NOMO-1 treated with DMSO at 0.1 percent for 48 hours (cell line): ENCODE data around the gene BTN1A1.

Experiments used
- DNase-seq: peaks from one replicate; lab custom pipeline; 2025; ENCODE audit not compliant: unreplicated experiment; lab: John Stamatoyannopoulos, UW

Gene BTN1A1

DNA sequence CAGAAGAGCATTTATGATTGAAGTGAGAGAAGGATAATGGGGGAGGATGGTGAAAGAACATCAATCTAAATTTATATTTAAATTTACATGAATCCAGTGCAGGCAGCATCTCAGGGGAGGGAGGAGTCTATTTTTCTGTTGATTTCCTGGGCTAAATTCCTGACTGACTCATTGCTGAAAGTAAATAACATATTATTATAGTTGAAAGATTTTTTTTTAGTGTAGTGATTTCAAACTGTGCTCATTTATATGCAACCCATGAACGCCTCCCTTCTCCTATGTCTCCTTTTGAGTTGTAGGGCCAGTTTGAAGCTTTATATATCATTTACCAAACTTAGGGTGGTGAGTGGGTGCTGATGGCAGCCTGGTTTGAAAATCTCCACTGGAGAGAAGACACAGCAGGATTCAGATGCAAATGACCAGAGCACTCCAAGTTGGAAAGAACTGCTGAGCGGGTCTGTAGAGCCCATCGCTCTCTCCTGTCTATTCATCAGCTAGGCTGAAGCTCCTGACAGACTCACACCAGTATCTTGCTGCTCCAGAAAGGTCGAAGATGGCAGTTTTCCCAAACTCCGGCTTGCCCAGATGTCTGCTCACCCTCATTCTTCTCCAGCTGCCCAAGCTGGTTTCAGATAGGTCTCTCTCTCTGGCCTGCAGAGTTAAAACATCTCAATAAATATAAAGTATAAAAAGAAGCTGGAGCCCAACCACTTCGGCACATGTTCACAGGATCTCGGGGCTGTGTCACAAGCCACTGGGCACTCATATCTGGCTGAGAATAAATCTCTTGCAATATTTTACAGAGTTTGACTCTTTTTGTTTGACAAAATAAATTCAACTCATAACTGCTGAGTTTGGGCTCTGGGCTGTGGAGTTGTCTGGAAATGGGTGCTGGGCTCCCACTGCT, 24.0 kb upstream of the BTN1A1 start:
- DNase-seq: no peak

DNA sequence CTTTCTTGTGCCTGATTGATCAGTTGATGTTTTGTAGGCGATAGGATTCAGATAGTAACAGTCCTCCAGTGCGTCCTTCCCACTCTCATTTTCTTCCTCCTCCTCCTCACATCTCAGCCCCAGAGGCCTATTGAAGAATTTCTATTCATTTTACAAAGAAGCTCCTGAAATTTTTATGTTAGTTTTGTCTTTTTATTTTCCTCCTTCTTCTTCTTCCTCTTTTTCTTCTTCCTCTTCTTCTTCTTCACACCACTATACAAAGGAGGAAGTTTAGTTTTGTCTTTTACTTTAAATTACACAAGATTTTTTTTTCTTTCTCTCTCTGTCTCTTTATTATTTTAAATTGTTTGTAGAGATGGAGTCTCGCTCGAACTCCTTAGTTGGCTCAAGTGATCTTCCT, 23.2 kb upstream of the BTN1A1 start:
- peak; percentile 67 for DNase-seq

DNA sequence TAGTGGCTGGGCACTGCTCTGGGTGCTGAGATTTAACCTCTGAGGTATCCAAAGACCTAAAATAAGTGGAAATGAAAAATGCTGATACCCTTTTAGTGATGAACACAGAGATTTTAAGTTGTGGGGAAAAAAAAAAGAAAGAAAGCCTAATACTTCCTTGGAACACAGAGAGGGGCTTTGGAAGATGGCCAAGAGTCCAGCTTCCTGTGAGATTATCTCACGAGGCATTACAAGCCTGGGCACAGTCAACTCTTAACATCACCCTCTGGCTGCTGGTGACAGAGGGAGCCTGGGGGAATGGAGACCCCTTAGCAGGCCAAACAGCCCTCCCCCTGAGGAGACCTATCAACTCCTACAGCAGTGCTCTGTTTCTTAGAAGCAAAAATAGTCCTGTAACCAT, 22.7 kb upstream of the BTN1A1 start:
- no peak for DNase-seq

DNA sequence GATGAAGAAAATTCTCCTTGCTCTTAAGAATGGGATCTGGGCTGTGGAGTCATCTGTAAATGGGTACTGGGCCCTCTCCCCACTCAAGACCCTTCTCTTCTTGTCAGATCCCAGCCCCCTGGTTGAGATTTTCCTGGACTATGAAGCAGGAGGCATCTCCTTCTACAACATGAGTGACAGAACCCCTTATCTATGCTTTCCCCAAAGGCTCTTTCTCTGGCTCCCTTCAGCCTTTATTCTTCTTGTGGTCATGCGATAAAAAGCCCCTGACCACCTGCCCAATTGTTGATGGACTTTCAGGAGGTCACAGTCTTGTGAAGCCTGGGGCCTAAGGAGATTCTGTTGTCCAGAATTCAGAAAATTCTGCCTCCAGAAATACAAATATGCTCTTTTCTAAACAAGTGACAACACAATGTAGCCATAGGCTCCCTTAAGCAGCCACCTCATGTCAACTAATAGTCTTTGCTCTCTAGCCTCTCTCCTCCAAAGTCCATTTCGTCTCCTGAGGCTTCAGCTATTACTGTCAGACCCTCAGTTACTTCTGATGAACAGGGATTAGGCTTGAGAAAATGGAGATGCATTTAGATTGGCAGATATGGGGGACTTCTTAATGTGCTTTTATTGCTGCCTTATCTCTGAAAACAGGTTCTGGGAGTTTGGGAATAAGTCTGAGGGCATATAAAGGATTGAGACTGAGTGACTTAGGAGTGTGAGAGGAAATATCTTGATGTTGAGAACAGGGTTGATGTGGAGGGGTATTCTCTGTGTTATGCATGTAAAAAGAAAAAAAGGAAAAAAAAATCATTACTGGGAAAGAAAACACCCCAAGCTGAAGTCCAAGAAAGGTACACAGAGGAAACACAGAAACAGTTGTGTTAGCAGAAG, 21.8 kb upstream of the BTN1A1 start:
- no peak for DNase-seq

DNA sequence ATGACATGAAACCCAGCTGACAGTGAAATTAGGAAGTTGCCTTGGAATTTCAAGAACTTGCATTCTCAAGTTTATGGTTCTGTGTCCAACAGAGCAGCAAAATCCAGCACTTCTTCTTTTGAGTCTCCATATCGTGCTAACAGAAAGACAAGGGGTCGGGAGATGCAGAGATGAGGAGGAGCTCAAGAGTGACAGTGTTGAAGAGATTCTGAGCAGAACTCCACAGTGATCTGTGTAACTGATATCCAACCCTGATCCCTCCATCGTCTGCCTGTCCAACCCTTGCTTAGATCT, 21.2 kb upstream of the BTN1A1 start:
- DNase-seq: peak; percentile 71

DNA sequence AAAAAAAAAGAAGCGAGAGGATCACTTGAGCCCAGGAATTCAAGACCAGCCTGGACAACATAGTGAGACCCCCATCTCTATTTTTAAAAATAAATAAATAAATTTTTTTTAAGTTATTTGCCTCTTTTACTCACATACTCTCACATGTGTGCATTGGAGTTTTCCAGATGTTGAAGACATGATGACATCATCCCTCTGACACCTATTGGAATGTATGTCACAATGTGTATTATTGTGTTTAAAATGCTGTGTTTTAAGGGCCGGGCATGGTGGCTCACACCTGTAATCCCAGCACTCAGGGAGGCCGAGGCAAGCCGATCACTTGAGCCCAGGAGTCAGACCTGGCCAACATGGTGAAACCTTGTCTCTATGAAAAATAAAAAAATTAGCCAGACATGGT, 17.8 kb upstream of the BTN1A1 start:
- DNase-seq: no peak

DNA sequence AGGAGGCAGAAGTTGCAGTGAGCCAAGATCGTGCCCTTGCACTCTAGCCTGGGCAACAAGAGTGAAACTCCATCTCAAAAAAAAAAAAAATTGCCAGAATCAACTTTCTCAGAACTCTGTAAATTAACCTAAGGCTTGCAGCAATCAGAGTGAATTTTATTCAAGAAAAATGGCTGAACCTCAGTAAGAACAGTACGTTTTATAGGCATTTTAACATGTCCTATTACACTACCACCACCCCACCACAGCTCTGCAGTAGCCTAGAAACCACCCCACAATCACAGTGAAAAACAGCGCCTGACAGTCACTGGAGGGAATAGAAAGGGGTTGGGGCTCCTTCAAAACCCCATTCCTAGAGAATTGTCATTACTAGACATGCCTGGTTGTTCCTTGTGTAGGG, 16.4 kb upstream of the BTN1A1 start:
- DNase-seq: no peak

DNA sequence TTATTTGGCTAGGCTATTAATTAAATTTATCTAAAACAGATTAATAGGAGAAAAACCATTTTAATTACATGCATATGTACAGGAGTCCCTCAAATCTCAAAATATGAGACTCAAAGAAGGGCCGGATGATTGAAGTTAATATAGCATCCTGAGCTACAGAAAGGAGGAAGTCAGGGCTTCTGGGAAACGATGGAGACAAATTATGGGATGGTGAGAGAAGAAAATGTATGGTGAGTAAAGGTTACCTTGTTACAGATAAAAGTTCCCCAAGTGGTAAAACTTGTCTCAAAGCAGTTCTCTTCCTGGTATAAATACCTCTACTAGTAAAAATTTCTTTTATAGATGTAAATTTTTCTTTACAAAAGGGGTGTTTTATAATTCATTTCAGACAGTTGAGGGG, 15.9 kb upstream of the BTN1A1 start:
- no peak for DNase-seq

DNA sequence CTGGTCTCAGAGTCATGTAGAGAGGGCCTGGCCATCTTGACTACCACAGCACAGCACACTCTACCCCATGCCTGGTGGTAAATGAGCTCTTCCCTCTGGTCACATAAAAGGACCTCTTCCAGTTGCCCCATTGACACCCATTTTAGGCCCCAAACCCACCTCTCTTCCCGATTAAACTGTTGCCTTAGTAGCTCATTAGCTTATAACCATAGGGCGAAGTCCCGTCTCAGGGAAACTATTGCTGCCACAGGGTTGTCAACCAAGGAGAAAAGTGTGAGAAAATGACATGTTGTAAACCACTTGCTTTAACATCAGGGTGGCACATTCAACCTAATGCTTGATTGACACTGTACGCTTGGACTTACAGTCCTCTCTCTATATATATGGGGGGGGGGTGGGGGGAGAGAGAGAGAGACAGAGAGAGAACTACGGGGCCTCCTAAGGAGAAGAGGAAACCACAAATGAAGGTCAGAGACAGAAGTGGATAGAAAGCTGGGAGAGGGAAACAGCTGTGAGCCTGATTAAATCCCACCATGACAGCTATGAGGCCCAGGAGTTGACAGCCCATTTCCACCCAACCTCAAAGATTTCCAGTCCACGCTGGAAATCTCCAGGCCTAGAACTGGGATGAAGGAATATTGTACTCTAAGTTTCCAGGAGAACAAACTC, 14.9 kb upstream of the BTN1A1 start:
- peak; percentile 44 for DNase-seq

DNA sequence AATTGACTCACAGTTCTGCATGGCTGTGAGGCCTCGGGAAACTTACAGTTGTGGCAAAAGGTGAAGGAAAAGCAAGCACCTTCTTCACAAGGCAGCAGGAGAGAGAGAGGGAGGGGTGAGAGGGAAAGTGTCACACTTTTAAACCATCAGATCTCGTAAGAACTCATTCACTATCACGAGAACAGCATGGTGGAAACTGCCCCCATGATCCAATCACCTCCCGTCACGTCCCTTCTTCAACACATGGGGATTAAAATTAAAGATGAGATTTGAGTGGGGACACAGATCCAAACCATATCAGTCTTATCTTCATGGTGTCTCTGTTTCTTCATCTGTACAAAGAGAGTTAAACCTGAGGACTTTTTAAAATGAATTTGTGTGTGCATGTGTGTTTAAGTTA, 13.7 kb upstream of the BTN1A1 start:
- DNase-seq: no peak

DNA sequence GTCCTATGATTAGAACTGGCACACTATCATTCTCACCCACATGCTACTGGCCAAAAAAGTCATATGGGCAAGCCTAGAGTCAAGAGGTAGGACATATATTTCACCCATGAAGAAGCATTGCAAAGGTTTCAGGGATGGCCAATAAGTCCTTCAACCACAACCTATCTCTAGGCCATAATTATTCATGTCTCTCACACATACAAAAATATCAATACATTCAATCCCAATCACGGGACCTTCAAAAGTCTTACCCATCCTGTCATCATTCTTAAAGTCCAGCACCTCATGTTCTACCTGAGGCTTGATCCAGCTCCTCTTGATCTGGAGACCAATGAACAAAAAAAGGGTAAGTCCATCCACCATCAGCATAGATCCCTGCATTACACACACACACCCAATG, 12.6 kb upstream of the BTN1A1 start:
- DNase-seq: no peak

DNA sequence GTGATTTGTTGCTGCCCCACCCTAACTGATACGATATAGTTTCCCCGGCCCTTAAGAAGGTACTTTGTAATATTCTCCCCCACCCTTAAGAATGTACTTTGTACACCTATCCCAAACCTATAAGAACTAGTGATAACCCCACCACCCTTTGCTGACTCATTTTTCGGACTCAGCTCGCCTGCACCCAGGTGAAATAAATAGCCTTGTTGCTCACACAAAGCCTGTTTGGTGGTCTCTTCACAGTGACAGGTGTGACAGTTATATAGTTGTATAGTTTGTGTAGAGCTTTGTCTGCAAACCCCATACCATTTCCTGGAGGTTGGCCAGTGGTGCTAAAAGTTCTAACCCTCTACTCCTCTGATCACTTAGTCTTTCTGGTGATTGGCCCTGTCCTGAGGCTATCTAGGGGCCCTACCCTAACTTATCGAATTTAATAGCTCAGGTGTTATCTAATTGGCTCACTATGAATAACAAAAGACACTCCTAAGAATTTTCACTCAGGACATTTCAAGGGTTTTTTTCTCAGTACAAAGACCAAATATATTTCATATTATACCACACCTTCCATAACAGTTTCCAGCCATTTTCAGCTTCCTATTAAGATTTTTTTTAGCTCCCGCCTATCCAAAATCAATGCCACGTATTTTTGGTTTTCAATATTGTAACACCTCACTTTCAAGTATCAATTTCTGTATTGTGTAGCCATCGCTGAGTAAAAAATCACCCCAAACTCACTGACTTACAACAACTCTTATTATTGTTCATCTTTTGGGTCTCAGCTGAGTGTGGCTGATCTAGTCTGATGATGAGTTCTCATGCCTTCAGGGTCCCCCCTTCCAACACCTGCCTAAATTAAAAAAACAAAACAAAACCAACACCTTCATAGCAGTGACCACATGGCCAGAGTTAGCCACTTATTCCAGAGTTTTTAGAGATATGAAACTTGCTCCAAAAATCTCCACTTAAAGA, 9.8 kb upstream of the BTN1A1 start:
- DNase-seq: no peak

DNA sequence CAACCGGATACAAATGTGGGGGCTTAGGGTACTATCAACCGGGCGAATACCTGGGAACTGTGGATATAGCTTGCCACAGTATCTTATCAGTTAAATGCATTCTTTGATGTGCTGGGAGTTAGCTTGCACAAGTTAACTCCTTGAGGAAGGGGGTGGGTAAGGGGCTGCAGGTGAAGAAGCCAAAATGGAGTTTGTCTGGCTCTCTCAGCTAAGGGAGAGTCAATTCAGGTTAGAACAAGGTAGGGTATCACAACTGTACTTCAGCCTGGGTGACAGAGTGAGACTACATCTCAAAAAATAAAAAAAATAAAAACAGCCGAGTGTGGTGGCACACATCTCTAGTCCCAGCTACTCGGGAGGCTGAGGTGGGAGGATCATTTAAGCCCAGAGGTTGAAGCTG, 8.5 kb upstream of the BTN1A1 start:
- DNase-seq: no peak

DNA sequence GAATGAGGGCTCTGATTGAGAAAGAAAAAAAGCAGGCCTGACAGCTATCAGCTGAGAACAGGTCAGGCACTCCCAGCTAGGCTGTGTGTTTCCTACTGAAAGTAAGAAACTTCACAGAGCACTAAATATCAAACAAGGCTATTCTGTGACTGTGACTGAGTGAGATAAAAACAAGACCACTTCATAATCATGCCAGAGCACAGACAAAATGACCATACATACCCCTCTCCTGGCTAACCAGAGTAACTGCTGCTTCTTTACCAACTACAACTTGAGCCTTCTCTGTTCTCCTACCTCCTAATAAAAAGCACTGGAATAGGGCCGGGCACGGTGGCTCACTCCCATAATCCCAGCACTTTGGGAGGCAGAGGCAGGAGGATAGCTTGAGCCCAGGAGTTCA, 6.8 kb upstream of the BTN1A1 start:
- DNase-seq: peak; percentile 35

DNA sequence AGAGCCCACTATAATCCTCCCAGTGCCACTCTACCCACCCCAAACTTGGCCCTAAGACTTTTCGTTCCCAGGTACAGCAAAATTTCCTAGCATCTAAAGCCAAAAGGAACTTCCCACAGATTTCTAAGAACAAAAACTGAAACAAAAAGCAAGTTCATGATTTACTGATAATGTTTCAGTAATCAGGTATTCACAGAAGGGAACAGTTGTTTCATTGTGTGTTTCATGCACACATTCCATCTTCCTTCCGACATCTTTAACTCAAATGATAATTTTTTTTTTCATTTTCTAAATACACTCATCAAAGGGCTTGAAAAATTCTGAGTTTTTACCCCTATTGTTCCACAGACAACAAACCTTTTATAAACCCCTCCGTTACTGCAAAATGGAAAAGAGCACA, 6.0 kb upstream of the BTN1A1 start:
- DNase-seq: no peak

DNA sequence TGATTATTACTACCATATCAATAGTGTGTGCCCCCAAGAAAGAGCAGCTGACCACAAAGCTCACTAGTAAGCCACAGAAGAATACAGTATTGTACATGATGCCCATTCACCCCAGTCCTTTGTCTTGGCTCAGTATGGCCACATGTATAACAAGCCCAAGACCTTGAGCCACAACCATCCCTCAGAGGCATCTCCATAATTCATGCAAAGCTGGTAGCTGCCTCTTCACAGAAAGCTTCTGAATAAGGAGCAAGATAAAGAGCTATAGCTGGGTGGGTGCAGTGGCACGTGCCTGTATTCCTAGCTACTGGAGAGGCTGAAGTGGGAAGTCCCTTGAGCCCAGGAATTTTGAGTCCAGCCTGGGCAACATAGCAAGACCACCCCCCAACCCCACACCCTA, 4.8 kb upstream of the BTN1A1 start:
- no peak for DNase-seq

DNA sequence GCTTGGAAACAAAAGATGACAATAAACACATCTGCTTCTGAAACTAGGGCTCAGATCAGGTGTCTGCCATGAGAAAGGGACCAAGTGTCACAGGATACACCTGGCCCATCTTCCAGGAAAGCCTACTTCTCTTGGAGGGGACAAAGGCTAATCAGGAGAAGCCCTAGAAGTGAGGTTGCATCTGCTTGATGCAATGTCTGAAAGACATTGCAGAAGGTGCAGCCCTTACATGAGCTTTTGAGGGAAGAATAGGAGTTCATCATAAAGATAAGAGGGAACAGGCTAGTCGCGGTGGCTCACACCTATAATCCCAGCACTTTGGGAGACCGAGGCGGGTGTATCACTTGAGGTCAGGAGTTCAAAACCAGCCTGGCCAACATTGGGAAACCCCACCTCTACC, 2.5 kb upstream of the BTN1A1 start:
- DNase-seq: no peak

DNA sequence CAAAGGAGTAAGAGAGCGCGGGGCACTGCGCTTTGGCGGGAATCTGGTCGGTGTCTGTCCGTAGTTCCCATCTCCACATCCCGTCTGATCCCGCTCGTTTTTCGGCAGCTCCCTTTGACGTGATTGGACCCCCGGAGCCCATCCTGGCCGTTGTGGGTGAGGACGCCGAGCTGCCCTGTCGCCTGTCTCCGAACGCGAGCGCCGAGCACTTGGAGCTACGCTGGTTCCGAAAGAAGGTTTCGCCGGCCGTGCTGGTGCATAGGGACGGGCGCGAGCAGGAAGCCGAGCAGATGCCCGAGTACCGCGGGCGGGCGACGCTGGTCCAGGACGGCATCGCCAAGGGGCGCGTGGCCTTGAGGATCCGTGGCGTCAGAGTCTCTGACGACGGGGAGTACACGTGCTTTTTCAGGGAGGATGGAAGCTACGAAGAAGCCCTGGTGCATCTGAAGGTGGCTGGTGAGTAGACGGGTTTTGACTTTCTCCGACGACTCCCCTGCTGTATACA, 1.4 kb downstream of the BTN1A1 start:
- DNase-seq: peak; percentile 26

DNA sequence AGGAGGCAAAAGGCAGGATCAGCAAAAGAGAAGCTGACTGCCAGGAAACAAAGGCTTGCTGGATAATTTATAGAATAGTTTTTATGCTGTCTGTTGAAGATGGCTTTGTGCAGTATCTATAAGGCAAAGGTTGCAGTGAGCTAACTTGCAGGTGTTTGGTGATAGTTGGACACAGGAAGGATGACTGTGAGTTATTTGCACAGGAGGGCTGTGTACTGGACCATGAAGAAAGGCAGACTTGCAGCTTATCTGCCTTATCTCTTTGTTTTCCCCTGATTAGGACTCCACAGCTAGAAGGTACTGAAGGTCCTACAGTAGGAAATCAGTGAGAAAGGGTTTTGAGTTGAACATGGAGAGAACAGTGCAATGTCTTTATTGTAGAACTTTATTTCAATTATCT, 2.1 kb downstream of the BTN1A1 start:
- no peak for DNase-seq

DNA sequence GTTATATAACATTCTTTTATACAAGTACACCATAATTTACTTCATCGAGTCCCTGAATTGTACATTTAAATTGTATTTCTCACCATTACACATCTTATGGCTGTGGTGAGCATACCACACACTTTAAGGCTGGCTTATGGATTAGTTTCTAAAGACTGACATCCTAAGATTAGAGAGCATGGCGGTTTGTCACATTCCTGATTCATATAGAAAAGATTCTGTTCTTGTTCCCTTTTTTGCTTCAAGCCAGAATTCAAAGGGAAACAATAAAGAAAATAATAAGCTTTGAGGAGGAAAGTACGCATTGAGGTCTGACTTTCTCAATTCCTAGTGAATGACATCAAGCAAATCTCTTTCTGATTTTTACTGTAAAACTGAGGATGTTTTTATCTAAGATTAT, 2.5 kb downstream of the BTN1A1 start:
- DNase-seq: no peak

DNA sequence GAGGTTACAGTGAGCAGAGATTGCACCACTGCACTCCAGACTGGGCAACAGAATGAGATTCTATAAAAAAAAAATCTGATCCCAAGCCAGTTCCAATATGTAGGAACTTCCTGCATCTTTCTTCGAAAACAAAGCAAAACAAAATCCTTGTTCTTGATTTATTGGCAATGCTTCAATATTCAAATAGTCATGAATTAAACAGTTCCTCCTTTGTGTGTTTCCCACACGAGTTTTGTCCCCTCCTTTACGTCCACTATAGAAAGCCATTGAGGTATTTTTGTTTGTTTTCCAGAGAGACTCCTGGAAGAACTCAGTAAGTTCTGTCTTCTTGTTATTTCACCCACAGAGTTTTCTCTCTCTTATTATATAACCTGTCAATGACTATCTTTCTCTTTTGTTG, 7.6 kb downstream of the BTN1A1 start:
- no peak for DNase-seq
